NCI-H1694 (cell line): Measurements from ENCODE around the gene CLDN11.

ENCODE experiments used
- DNase-seq: peaks from one replicate; lab custom pipeline; 2025; lab: John Stamatoyannopoulos, UW

Gene CLDN11

GRCh38 chr3:170418422-170419398 is at the start of gene CLDN11:
TSS of gene CLDN11 (plus strand) at chr3:170418868. CDS start at chr3:170419067, 199 bp downstream.
- no peak for DNase-seq

- DNase-seq = peak; percentile 16
Observed at GRCh38 chr3:170368921-170369320, 49.7 kb upstream of the CLDN11 start.

GRCh38 chr3:170372190-170372879 is 46.3 kb upstream of the CLDN11 start:
- no peak for DNase-seq

- no peak for DNase-seq
Observed at GRCh38 chr3:170383567-170383966, 35.1 kb upstream of the CLDN11 start.

GRCh38 chr3:170386468-170386867 is 32.2 kb upstream of the CLDN11 start:
- DNase-seq = no peak

- DNase-seq = no peak
Observed at GRCh38 chr3:170387950-170388349, 30.7 kb upstream of the CLDN11 start.

GRCh38 chr3:170391108-170391507 is 27.6 kb upstream of the CLDN11 start:
- no peak for DNase-seq

- no peak for DNase-seq
Observed at GRCh38 chr3:170397685-170398084, 21.0 kb upstream of the CLDN11 start.

- DNase-seq = no peak
Observed at GRCh38 chr3:170405101-170405500, 13.6 kb upstream of the CLDN11 start.

- DNase-seq = peak; percentile 14
Observed at GRCh38 chr3:170410428-170411029, 8.1 kb upstream of the CLDN11 start.

GRCh38 chr3:170413291-170413690 is 5.4 kb upstream of the CLDN11 start:
- no peak for DNase-seq

GRCh38 chr3:170414202-170414663 is 4.4 kb upstream of the CLDN11 start:
- DNase-seq = peak; percentile 92

- DNase-seq = no peak
Observed at GRCh38 chr3:170417090-170417489, 1.6 kb upstream of the CLDN11 start.

GRCh38 chr3:170419557-170420087 is 954 bp downstream of the CLDN11 start:
- DNase-seq = no peak

GRCh38 chr3:170420307-170420821 is 1.7 kb downstream of the CLDN11 start:
- no peak for DNase-seq

- no peak for DNase-seq
Observed at GRCh38 chr3:170421111-170421641, 2.5 kb downstream of the CLDN11 start.

GRCh38 chr3:170421758-170422157 is 3.1 kb downstream of the CLDN11 start:
- DNase-seq = no peak

GRCh38 chr3:170423001-170423615 is 4.4 kb downstream of the CLDN11 start:
- no peak for DNase-seq

- no peak for DNase-seq
Observed at GRCh38 chr3:170424879-170425278, 6.2 kb downstream of the CLDN11 start.

- DNase-seq = no peak
Observed at GRCh38 chr3:170425491-170426239, 7.0 kb downstream of the CLDN11 start.
